CD14-positive monocyte (primary cell): ENCODE results near the gene PIM1. TPM values are rescaled to one million over a fixed set of nuclear protein-coding genes. Genes with fewer than 3 reads are reported as not detected.

Experiments used
- DNase-seq, 3 donors: peaks; one replicate each; pipeline ENCODE4 v3.0.0-alpha.2; 2011 to 2022
- H2AFZ ChIP-seq: 2 replicates; pipeline ENCODE4 v1.6.0; 2012; ENCODE audit warnings: mild to moderate bottlenecking, low read depth, low read length, inconsistent platforms; ENCODE audit not compliant: insufficient read depth, poor library complexity, severe bottlenecking
- H3K27ac ChIP-seq, 2 donors: 1 replicate in 1 of 2; 2 replicates in 1 of 2; pipeline ENCODE4 v1.5.1; 2012 to 2013; ENCODE audit warnings: low read length in 2 of 2, control low read depth in 1 of 2, inconsistent platforms in 1 of 2, low read depth in 1 of 2, mild to moderate bottlenecking in 1 of 2
- H3K27me3 ChIP-seq, 2 donors: one replicate each; pipeline versions ENCODE4 v1.6.0 to v1.6.1; 2011 to 2013; ENCODE audit warnings: low read length in 2 of 2; ENCODE audit not compliant: control insufficient read depth in 2 of 2, insufficient read depth in 2 of 2
- H3K36me3 ChIP-seq, 2 donors: replicated peaks in 1 of 2; 1 replicate in 1 of 2; 2 replicates in 1 of 2; pipeline versions ENCODE4 v1.5.1 to v1.6.1; 2012 to 2013; ENCODE audit warnings: low read length in 2 of 2, control low read depth in 1 of 2, inconsistent platforms in 1 of 2, mild to moderate bottlenecking in 1 of 2; ENCODE audit not compliant: insufficient read depth in 2 of 2, control insufficient read depth in 1 of 2
- H3K4me1 ChIP-seq, 2 donors: 1 replicate in 1 of 2; 2 replicates in 1 of 2; pipeline versions ENCODE4 v1.5.1 to v1.6.1; 2012 to 2013; ENCODE audit warnings: low read length in 2 of 2, control low read depth in 1 of 2, inconsistent platforms in 1 of 2, mild to moderate bottlenecking in 1 of 2, moderate library complexity in 1 of 2; ENCODE audit not compliant: insufficient read depth in 2 of 2, control insufficient read depth in 1 of 2
- H3K4me2 ChIP-seq: replicated peaks from 2 replicates; pipeline ENCODE3; 2012; ENCODE audit warnings: low read length, moderate library complexity, mild to moderate bottlenecking; ENCODE audit not compliant: poor library complexity, severe bottlenecking; ENCODE audit errors: extremely low read depth
- H3K4me3 ChIP-seq, 3 experiments: fragments of 200-600 bp in 1 of 3; sonication (generic) in 1 of 3; replicated peaks in 1 of 3; 1 replicate in 2 of 3; 2 replicates in 1 of 3; pipeline ENCODE4 v1.5.1; 2011 to 2013; ENCODE audit warnings: low read length in 3 of 3, mild to moderate bottlenecking in 3 of 3, control low read depth in 2 of 3, low read depth in 2 of 3, inconsistent platforms in 1 of 3, moderate library complexity in 1 of 3
- H3K79me2 ChIP-seq: 2 replicates; pipeline ENCODE4 v1.6.0; 2012; ENCODE audit warnings: mild to moderate bottlenecking, control low read depth, inconsistent platforms, low read length, moderate library complexity; ENCODE audit not compliant: insufficient read depth
- H3K9ac ChIP-seq: 2 replicates; pipeline ENCODE4 v1.6.0; 2017; ENCODE audit warnings: low read length, mild to moderate bottlenecking; ENCODE audit not compliant: insufficient read depth, poor library complexity, severe bottlenecking
- H3K9me3 ChIP-seq, 2 donors: replicated peaks in 1 of 2; 1 replicate in 1 of 2; 2 replicates in 1 of 2; pipeline versions ENCODE4 v1.5.1 to v1.6.1; 2012 to 2013; ENCODE audit warnings: low read length in 2 of 2, control low read depth in 1 of 2; ENCODE audit not compliant: control insufficient read depth in 1 of 2, insufficient read depth in 1 of 2
- H4K20me1 ChIP-seq: 2 replicates; pipeline ENCODE4 v1.6.0; 2012; ENCODE audit warnings: mild to moderate bottlenecking, low read length, control low read depth, moderate library complexity; ENCODE audit not compliant: insufficient read depth
- H3K27ac Mint-ChIP-seq, 7 donors: one replicate each; pipeline ENCODE4 v1.8.0; 2020; ENCODE audit warnings: mild to moderate bottlenecking in 7 of 7, mixed read lengths in 7 of 7, moderate library complexity in 6 of 7, inconsistent platforms in 2 of 7
- H3K27me3 Mint-ChIP-seq, 3 donors: one replicate each; pipeline ENCODE4 v1.8.0; 2021 to 2022; ENCODE audit warnings: low read depth in 3 of 3, mild to moderate bottlenecking in 3 of 3, mixed read lengths in 3 of 3, moderate library complexity in 3 of 3, inconsistent platforms in 1 of 3
- H3K36me3 Mint-ChIP-seq, 2 donors: one replicate each; pipeline ENCODE4 v1.8.0; 2020; ENCODE audit warnings: mixed read lengths in 2 of 2, inconsistent platforms in 1 of 2, mild to moderate bottlenecking in 1 of 2
- H3K4me1 Mint-ChIP-seq: one replicate; pipeline ENCODE4 v1.8.0; 2020; ENCODE audit warnings: mild to moderate bottlenecking, mixed read lengths
- H3K4me3 Mint-ChIP-seq, 2 donors: one replicate each; pipeline ENCODE4 v1.8.0; 2020; ENCODE audit warnings: mild to moderate bottlenecking in 2 of 2, mixed read lengths in 2 of 2, moderate library complexity in 1 of 2
- H3K9me3 Mint-ChIP-seq, 7 donors: one replicate each; pipeline ENCODE4 v1.8.0; 2020 to 2022; ENCODE audit warnings: mixed read lengths in 7 of 7, mild to moderate bottlenecking in 6 of 7, moderate library complexity in 6 of 7, inconsistent platforms in 2 of 7
- CTCF ChIP-seq: fragments of 200-600 bp; IDR thresholded peaks from one replicate; pipeline ENCODE4 v1.8.0; 2022; ENCODE audit warnings: antibody characterized with exemption, mild to moderate bottlenecking
- WGBS: methylation state at CpG from one replicate; pipeline ENCODE4 v1.1.5; 2013; ENCODE audit warnings: missing lambda C conversion rate; ENCODE audit not compliant: insufficient coverage; 5-methylcytosine and 5-hydroxymethylcytosine counted together
- intact Hi-C, 2 donors: fragments of 100-400 bp; cut with micrococcal nuclease; formaldehyde crosslinking; loops; one replicate each; pipeline versions ENCODE4 v1.15.0 to v1.15.1; 2023
- polyA plus RNA-seq, 3 donors: library from polyadenylated mRNA; depleted of rRNA in 1 of 3; unstranded in 2 of 3; stranded (reverse) in 1 of 3; fragments of 300-500 nt in 2 of 3; fragments of >200 nt in 1 of 3; fragmentation: Illumina TruSeq in 2 of 3; gene quantifications; 1 replicate in 2 of 3; 2 replicates in 1 of 3; pipeline ENCODE4 v1.2.3, GENCODE V29; 2012 to 2021

The PIM1 gene
- polyA plus RNA-seq, 3 donors = 20.5 to 25.0 (median 24.4) TPM

DNA sequence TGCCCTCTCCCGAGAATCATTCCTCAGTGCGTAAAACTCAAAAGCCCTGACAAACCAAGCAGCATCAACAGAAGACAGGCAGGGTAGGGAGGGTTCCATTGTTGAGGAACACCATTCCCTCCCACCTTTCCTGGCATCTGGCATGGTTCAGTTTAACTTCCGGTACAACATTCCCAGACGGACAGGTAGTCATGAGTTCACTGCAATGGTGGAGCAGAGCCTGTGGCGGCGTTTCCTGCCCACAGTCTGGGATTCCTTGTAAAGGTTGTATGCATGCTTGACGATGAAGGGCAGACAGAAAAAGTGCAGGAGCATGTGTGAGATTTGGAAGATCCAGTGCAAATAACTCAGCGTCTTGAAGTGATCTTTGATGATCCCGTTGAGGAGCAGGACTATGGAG lies 42.3 kb downstream of the PIM1 start:
- H3K4me2 ChIP-seq = no peak overlapping the region
- no peak for DNase-seq
- H4K20me1 ChIP-seq = no peaks in the 10 kb centered on the region
- no peaks in the 10 kb centered on the region for H3K27me3 ChIP-seq
- H3K27me3 Mint-ChIP-seq = no peaks in the 10 kb centered on the region
- H3K36me3 Mint-ChIP-seq = peaks cover 0 to 3% of the 10 kb centered on the region in 2 donors
- H3K27ac ChIP-seq = no peak overlapping the region
- no peak overlapping the region for H3K4me3 ChIP-seq
- peak overlapping the region in 2 of 7 donors; percentile 10 to 14 for H3K27ac Mint-ChIP-seq
- peaks cover 7 to 8% of the 10 kb centered on the region in 2 donors for H3K4me1 ChIP-seq
- H3K9me3 ChIP-seq = no peaks in the 10 kb centered on the region
- WGBS = 92% methylated on average over 7 of the region's 9 CpGs
- peaks cover 30% of the 10 kb centered on the region for H3K4me1 Mint-ChIP-seq
- no peak for TF ChIP-seq CTCF
- no peak overlapping the region for H2AFZ ChIP-seq
- no peak overlapping the region for H3K4me3 Mint-ChIP-seq
- peaks cover 0 to 2% (median 0%) of the 10 kb centered on the region in 7 donors for H3K9me3 Mint-ChIP-seq
- intact Hi-C loops = loop anchor here (10.0 kb wide), 2 partner anchors 157 to 327 kb away; partner anchors contain the start of gene C6orf89 (in 2 of the 2)
- H3K36me3 ChIP-seq = no peaks in the 10 kb centered on the region
- H3K79me2 ChIP-seq = no peaks in the 10 kb centered on the region
- H3K9ac ChIP-seq = no peak overlapping the region

DNA sequence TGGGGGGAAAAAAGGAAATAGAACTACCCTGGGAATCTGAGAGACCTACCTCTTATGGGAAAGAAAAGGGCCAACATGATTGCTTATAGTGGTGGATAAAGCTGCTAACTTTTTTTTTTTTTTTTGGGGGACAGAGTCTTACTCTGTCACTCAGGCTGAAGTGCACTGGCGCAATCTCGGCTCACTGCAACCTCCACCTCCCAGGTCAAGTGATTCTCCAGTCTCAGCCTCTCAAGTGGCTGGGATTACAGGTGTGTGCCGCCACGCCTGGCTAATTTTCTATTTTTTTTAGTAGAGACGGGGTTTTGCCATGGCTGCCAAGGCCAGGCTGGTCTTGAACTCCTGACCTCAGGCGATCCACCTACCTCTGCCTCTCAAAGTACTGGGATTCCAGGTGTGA lies 48.1 kb downstream of the PIM1 start:
- peak overlapping the region in 4 of 7 donors; percentile 84 to 93 (median 90) for H3K27ac Mint-ChIP-seq
- 90% methylated on average over 2 of the region's 6 CpGs for WGBS

More for the DNA sequence above, 48.1 kb downstream of the PIM1 start:
- H3K27me3 ChIP-seq = no peaks in the 10 kb centered on the region
- no peaks in the 10 kb centered on the region for H3K9me3 ChIP-seq
- H3K4me1 Mint-ChIP-seq = peaks cover 56% of the 10 kb centered on the region
- H3K4me3 Mint-ChIP-seq = no peak overlapping the region
- no peaks in the 10 kb centered on the region for H3K36me3 ChIP-seq
- TF ChIP-seq CTCF = no peak
- H3K79me2 ChIP-seq = no peaks in the 10 kb centered on the region
- no peak overlapping the region for H2AFZ ChIP-seq
- intact Hi-C loops = loop anchor here (10.0 kb wide), 2 partner anchors 163 to 333 kb away; partner anchors contain the start of gene C6orf89 (in 2 of the 2)
- DNase-seq = no peak
- no peak overlapping the region for H3K4me2 ChIP-seq
- H4K20me1 ChIP-seq = no peaks in the 10 kb centered on the region
- H3K27me3 Mint-ChIP-seq = peaks cover 0 to 4% (median 0%) of the 10 kb centered on the region in 3 donors
- no peak overlapping the region for H3K9ac ChIP-seq
- H3K9me3 Mint-ChIP-seq = peaks cover 0 to 2% (median 0%) of the 10 kb centered on the region in 7 donors
- H3K27ac ChIP-seq = peak overlapping the region in 1 of 2 donors; percentile 74
- peaks cover 0 to 1% of the 10 kb centered on the region in 2 donors for H3K36me3 Mint-ChIP-seq
- no peak overlapping the region for H3K4me3 ChIP-seq
- peaks cover 43 to 51% of the 10 kb centered on the region in 2 donors for H3K4me1 ChIP-seq
